ENCODE results near the gene IKZF2.
A peak's percentile ranks its signal among the peaks of the same experiment; 100 is the strongest.

IKZF2 gene

GRCh38 chr2:213068676-213069359, 82.6 kb downstream of the IKZF2 start:
- TF ChIP-seq POLR2A (IDR thresholded peaks at IDR 0.05; ENCODE audit: extremely low read depth, insufficient read length) (no peak), MYC (IDR thresholded peaks at IDR 0.05; ENCODE audit: low read depth, low read length) (no peak), CTCF (IDR thresholded peaks at IDR 0.05; ENCODE audit: low read depth, low read length) (no peak), MAX (IDR thresholded peaks at IDR 0.05; ENCODE audit: low read depth, low read length) (no peak)
- H3K4me3 ChIP-seq (ENCODE audit: low read depth, low read length), result no peak overlapping the region
- DNase-seq (ENCODE audit: low read depth), result no peak

- H3K4me3 ChIP-seq (ENCODE audit: low read depth, low read length), result no peak overlapping the region
- DNase-seq (ENCODE audit: low read depth), result no peak
- TF ChIP-seq POLR2A (IDR thresholded peaks at IDR 0.05; ENCODE audit: extremely low read depth, insufficient read length), result no peak
- no peak for TF ChIP-seq CTCF (IDR thresholded peaks at IDR 0.05; ENCODE audit: low read depth, low read length)
- TF ChIP-seq MYC (IDR thresholded peaks at IDR 0.05; ENCODE audit: low read depth, low read length), result no peak
- no peak for TF ChIP-seq MAX (IDR thresholded peaks at IDR 0.05; ENCODE audit: low read depth, low read length)
These were observed 83.5 kb downstream of the IKZF2 start for GRCh38 chr2:213067888-213068287.

- H3K4me3 ChIP-seq (ENCODE audit: low read depth, low read length), result no peak overlapping the region
- TF ChIP-seq CTCF (IDR thresholded peaks at IDR 0.05; ENCODE audit: low read depth, low read length), result no peak
- no peak for TF ChIP-seq MAX (IDR thresholded peaks at IDR 0.05; ENCODE audit: low read depth, low read length)
- no peak for TF ChIP-seq MYC (IDR thresholded peaks at IDR 0.05; ENCODE audit: low read depth, low read length)
- TF ChIP-seq POLR2A (IDR thresholded peaks at IDR 0.05; ENCODE audit: extremely low read depth, insufficient read length), result no peak
- no peak for DNase-seq (ENCODE audit: low read depth)
These were observed 85.0 kb downstream of the IKZF2 start for GRCh38 chr2:213066443-213066743.

GRCh38 chr2:213065583-213066442, 85.6 kb downstream of the IKZF2 start:
- peak; percentile 25 for DNase-seq (ENCODE audit: low read depth)
- no peak for TF ChIP-seq MYC (IDR thresholded peaks at IDR 0.05; ENCODE audit: low read depth, low read length)
- no peak for TF ChIP-seq MAX (IDR thresholded peaks at IDR 0.05; ENCODE audit: low read depth, low read length)
- no peak for TF ChIP-seq CTCF (IDR thresholded peaks at IDR 0.05; ENCODE audit: low read depth, low read length)

GRCh38 chr2:213064099-213064498, 87.3 kb downstream of the IKZF2 start:
- TF ChIP-seq POLR2A (IDR thresholded peaks at IDR 0.05; ENCODE audit: extremely low read depth, insufficient read length) (no peak), CTCF (IDR thresholded peaks at IDR 0.05; ENCODE audit: low read depth, low read length) (no peak), MYC (IDR thresholded peaks at IDR 0.05; ENCODE audit: low read depth, low read length) (no peak), MAX (IDR thresholded peaks at IDR 0.05; ENCODE audit: low read depth, low read length) (no peak)
- DNase-seq (ENCODE audit: low read depth), result no peak
- no peak overlapping the region for H3K4me3 ChIP-seq (ENCODE audit: low read depth, low read length)

More at GRCh38 chr2:213065583-213066442, 85.6 kb downstream of the IKZF2 start:
- no peak overlapping the region for H3K4me3 ChIP-seq (ENCODE audit: low read depth, low read length)
